Keratinocyte (primary cell): ENCODE data around the gene CD226. TPM values are rescaled to one million over a fixed set of nuclear protein-coding genes. Genes with fewer than 3 reads are reported as not detected.
"Not testable (repeated sequence)": the region's sequence is repeated elsewhere in the genome, so short reads cannot be mapped to it uniquely, and the experiment has no call there.

Experiments
- DNase-seq: peaks from one replicate; pipeline ENCODE4 v3.0.0-alpha.2; 2011; ENCODE audit warnings: low read depth, missing footprints, low spot score
- FAIRE-seq: peaks from 2 replicates; lab custom pipeline; 2011; peaks lifted over from hg19 to GRCh38; lab: Jason Lieb, UNC
- H2AFZ ChIP-seq: 2 replicates; pipeline ENCODE4 v1.6.0; 2012; ENCODE audit warnings: low read length, control low read depth, inconsistent platforms; ENCODE audit not compliant: control insufficient read depth
- H3K27ac ChIP-seq: 2 replicates; pipeline ENCODE4 v1.5.1; 2011; ENCODE audit warnings: low read length; ENCODE audit not compliant: control insufficient read depth, insufficient read depth
- H3K27me3 ChIP-seq: 3 replicates; pipeline ENCODE4 v1.6.0; 2011; ENCODE audit warnings: low read length; ENCODE audit not compliant: control insufficient read depth, insufficient read depth; ENCODE audit errors: extremely low read depth
- H3K36me3 ChIP-seq, 2 experiments: 2 replicates in 1 of 2; 3 replicates in 1 of 2; pipeline ENCODE4 v1.5.1; 2011; ENCODE audit warnings: low read length in 2 of 2, mild to moderate bottlenecking in 1 of 2; ENCODE audit not compliant: control insufficient read depth in 2 of 2, insufficient read depth in 2 of 2; ENCODE audit errors: extremely low read depth in 1 of 2
- H3K4me1 ChIP-seq: 3 replicates; pipeline ENCODE4 v1.5.1; 2011; ENCODE audit warnings: low read length; ENCODE audit not compliant: control insufficient read depth, insufficient read depth; ENCODE audit errors: extremely low read depth
- H3K4me2 ChIP-seq: 3 replicates; pipeline ENCODE4 v1.6.0; 2011; ENCODE audit warnings: low read depth, low read length; ENCODE audit not compliant: control insufficient read depth, insufficient read depth; ENCODE audit errors: extremely low read depth
- H3K4me3 ChIP-seq, 3 experiments: fragments of 200-600 bp in 1 of 3; sonication (generic) in 1 of 3; 2 replicates in 2 of 3; 3 replicates in 1 of 3; pipeline ENCODE4 v1.5.1; 2011 to 2016; ENCODE audit warnings: low read length in 3 of 3, mild to moderate bottlenecking in 3 of 3, control low read depth in 2 of 3, inconsistent platforms in 1 of 3, low read depth in 1 of 3, mixed read lengths in 1 of 3, mixed run types in 1 of 3, moderate library complexity in 1 of 3; ENCODE audit not compliant: control insufficient read depth in 2 of 3, insufficient read depth in 2 of 3; ENCODE audit errors: extremely low read depth in 1 of 3
- H3K79me2 ChIP-seq: 2 replicates; pipeline ENCODE4 v1.6.0; 2012; ENCODE audit warnings: low read length; ENCODE audit not compliant: control insufficient read depth, insufficient read depth
- H3K9ac ChIP-seq: 3 replicates; pipeline ENCODE4 v1.6.0; 2011; ENCODE audit warnings: low read length; ENCODE audit not compliant: control insufficient read depth, insufficient read depth; ENCODE audit errors: extremely low read depth
- H3K9me1 ChIP-seq: 3 replicates; pipeline ENCODE4 v1.6.0; 2011; ENCODE audit warnings: low read length; ENCODE audit not compliant: control insufficient read depth, insufficient read depth; ENCODE audit errors: extremely low read depth
- H3K9me3 ChIP-seq: 2 replicates; pipeline ENCODE4 v1.5.1; 2012; ENCODE audit warnings: low read depth, low read length; ENCODE audit not compliant: control insufficient read depth
- H4K20me1 ChIP-seq: 3 replicates; pipeline ENCODE4 v1.6.0; 2011; ENCODE audit warnings: low read length; ENCODE audit not compliant: control insufficient read depth, insufficient read depth; ENCODE audit errors: extremely low read depth
- CTCF ChIP-seq, 3 experiments: IDR thresholded peaks in 1 of 3; conservative IDR thresholded peaks in 1 of 3; optimal IDR thresholded peaks in 1 of 3; 2 replicates in 2 of 3; 3 replicates in 1 of 3; pipeline versions ENCODE3 to v1.5.1; 2011; ENCODE audit warnings: low read length in 3 of 3, mild to moderate bottlenecking in 3 of 3, moderate library complexity in 2 of 3, control low read depth in 1 of 3, inconsistent platforms in 1 of 3; ENCODE audit not compliant: insufficient read depth in 2 of 3; ENCODE audit errors: extremely low read depth in 1 of 3
- EZH2 ChIP-seq: IDR thresholded peaks from one replicate; pipeline ENCODE4 v1.6.1; 2012; ENCODE audit warnings: inconsistent platforms, mild to moderate bottlenecking, low read length, moderate library complexity
- dilution Hi-C: fragments of 300-500 bp; cut with MboI; formaldehyde crosslinking; loops from one replicate; pipeline ENCODE4 v1.7.0; 2020; ENCODE audit warnings: low sequenced_read_pairs; ENCODE audit not compliant: extremely low pct_ligation_motif_present
- polyA plus RNA-seq, 5 experiments: library from polyadenylated mRNA; depleted of rRNA in 3 of 5; stranded (reverse) in 3 of 5; stranded (forward) in 1 of 5; unstranded in 1 of 5; fragments of >200 nt; gene quantifications; 1 replicate in 1 of 5; 2 replicates in 3 of 5; 3 replicates in 1 of 5; pipeline versions ENCODE4 v1.2.1 to v1.2.3, GENCODE V29; 2011 to 2012; ENCODE audit warnings: missing spikeins in 2 of 5, low read depth in 1 of 5, low replicate concordance in 1 of 5

The CD226 gene
- polyA plus RNA-seq, 1 donor (not counting 4 experiments of a cell fraction or from before 2014, with no cell fraction given): 1.3 TPM

- Histone ChIP-seq H2AFZ (no peak overlapping the region), H3K4me2 (no peak overlapping the region), H3K9me1 (no peaks in the 10 kb centered on the region), H3K4me1 (no peaks in the 10 kb centered on the region), H3K9me3 (no peaks in the 10 kb centered on the region), H3K36me3 (peaks cover 0 to 6% of the 10 kb centered on the region in 2 experiments), H4K20me1 (no peaks in the 10 kb centered on the region), H3K27ac (no peak overlapping the region), H3K4me3 (no peak overlapping the region), H3K27me3 (no peaks in the 10 kb centered on the region), H3K9ac (no peak overlapping the region), H3K79me2 (no peaks in the 10 kb centered on the region)
- dilution Hi-C loops: no loop called here
- DNase-seq (no peak), FAIRE-seq (no peak)
- TF ChIP-seq EZH2 (no peak), CTCF (optimal IDR thresholded peaks at IDR 0.05 in 1 of 3, IDR thresholded peaks at IDR 0.05 in 1 of 3, conservative IDR thresholded peaks at IDR 0.05 in 1 of 3; ENCODE audit: extremely low read depth in 1 of 3, insufficient read depth in 2 of 3, low read length in 3 of 3) (no peak)
These were observed 40.9 kb downstream of the CD226 start for GRCh38 chr18:69906765-69907164.

GRCh38 chr18:69900941-69901340, 46.7 kb downstream of the CD226 start:
- Histone ChIP-seq H3K4me3 (no peak overlapping the region), H3K4me1 (no peaks in the 10 kb centered on the region), H3K9me1 (no peaks in the 10 kb centered on the region), H3K79me2 (no peaks in the 10 kb centered on the region), H3K27ac (no peak overlapping the region), H3K27me3 (no peaks in the 10 kb centered on the region), H3K9ac (no peak overlapping the region), H3K9me3 (no peaks in the 10 kb centered on the region), H4K20me1 (no peaks in the 10 kb centered on the region), H3K36me3 (peaks cover 0 to 4% of the 10 kb centered on the region in 2 experiments), H2AFZ (no peak overlapping the region), H3K4me2 (no peak overlapping the region)
- DNase-seq (no peak), FAIRE-seq (no peak)
- dilution Hi-C loops: no loop called here
- TF ChIP-seq CTCF (optimal IDR thresholded peaks at IDR 0.05 in 1 of 3, IDR thresholded peaks at IDR 0.05 in 1 of 3, conservative IDR thresholded peaks at IDR 0.05 in 1 of 3; ENCODE audit: extremely low read depth in 1 of 3, insufficient read depth in 2 of 3, low read length in 3 of 3) (no peak), EZH2 (no peak)

GRCh38 chr18:69899154-69899923, 48.3 kb downstream of the CD226 start:
- FAIRE-seq, dilution Hi-C loops: not testable (repeated sequence)

More at GRCh38 chr18:69899154-69899923, 48.3 kb downstream of the CD226 start:
- not testable (repeated sequence) for H4K20me1 ChIP-seq, H3K4me1 ChIP-seq, H3K27ac ChIP-seq, DNase-seq, H3K9me3 ChIP-seq, H3K27me3 ChIP-seq, H3K4me3 ChIP-seq, H3K9me1 ChIP-seq, H3K36me3 ChIP-seq, H3K79me2 ChIP-seq, H3K4me2 ChIP-seq, H3K9ac ChIP-seq, H2AFZ ChIP-seq
